ENCODE results near the gene PDZK1. TPM values are rescaled to one million over a fixed set of nuclear protein-coding genes. Genes with fewer than 3 reads are reported as not detected.
"Not testable (repeated sequence)": the region's sequence is repeated elsewhere in the genome, so short reads cannot be mapped to it uniquely, and the experiment has no call there.

The PDZK1 gene
- total RNA-seq, 1 donor from 2014 or later = 0.41 TPM

DNA sequence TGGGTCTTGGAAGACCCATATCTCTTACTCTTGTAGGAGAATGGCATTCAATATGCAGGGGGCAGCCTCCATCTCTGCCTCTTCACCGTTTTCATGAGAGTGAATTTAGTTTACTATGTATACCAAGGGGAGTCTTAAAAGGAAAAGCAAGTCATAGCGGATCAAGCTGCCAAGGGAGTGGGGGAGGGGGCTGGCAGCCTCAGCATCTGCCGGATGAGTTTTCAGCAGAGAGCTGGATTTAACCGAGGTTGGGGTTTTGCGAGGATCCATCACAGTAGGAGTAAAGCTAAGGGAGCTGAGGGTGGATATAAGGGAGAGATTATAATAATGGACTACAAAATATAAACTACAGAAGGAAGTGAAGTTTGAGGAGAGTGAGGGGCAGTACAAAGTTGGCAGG lies 22.0 kb upstream of the PDZK1 start:
- no peak overlapping the region for H3K4me3 Mint-ChIP-seq (ENCODE audit: unreplicated experiment)
- H3K4me1 Mint-ChIP-seq (ENCODE audit: unreplicated experiment) = peaks cover 15% of the 10 kb centered on the region
- no peak for DNase-seq (ENCODE audit: low spot score)
- H3K27me3 Mint-ChIP-seq (ENCODE audit: unreplicated experiment) = peaks cover 2% of the 10 kb centered on the region
- TF ChIP-seq, protein P1, sequence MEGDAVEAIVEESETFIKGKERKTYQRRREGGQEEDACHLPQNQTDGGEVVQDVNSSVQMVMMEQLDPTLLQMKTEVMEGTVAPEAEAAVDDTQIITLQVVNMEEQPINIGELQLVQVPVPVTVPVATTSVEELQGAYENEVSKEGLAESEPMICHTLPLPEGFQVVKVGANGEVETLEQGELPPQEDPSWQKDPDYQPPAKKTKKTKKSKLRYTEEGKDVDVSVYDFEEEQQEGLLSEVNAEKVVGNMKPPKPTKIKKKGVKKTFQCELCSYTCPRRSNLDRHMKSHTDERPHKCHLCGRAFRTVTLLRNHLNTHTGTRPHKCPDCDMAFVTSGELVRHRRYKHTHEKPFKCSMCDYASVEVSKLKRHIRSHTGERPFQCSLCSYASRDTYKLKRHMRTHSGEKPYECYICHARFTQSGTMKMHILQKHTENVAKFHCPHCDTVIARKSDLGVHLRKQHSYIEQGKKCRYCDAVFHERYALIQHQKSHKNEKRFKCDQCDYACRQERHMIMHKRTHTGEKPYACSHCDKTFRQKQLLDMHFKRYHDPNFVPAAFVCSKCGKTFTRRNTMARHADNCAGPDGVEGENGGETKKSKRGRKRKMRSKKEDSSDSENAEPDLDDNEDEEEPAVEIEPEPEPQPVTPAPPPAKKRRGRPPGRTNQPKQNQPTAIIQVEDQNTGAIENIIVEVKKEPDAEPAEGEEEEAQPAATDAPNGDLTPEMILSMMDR (IDR thresholded peaks at IDR 0.05; ENCODE audit: unreplicated experiment) = no peak
- no peaks in the 10 kb centered on the region for H3K9me3 Mint-ChIP-seq (ENCODE audit: unreplicated experiment)
- H3K27ac Mint-ChIP-seq (ENCODE audit: unreplicated experiment) = no peak overlapping the region
- no peaks in the 10 kb centered on the region for H3K36me3 Mint-ChIP-seq (ENCODE audit: low read depth, unreplicated experiment)

DNA sequence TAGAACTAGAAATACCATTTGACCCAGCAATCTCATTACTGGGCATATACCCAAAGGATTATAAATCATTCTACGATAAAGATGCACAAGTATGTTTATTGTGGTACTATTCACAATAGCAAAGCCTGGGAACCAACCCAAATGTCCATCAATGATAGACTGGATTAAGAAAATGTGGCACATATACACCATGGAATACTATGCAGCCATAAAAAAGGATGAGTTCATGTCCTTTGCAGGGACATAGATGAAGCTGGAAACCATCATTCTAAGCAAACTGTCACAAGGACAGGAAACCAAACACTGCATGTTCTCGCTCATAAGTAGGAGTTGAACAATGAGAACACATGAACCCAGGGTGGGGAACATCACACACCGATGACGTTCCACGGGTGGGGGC lies 19.0 kb upstream of the PDZK1 start:
- peaks cover 10% of the 10 kb centered on the region for H3K4me1 Mint-ChIP-seq (ENCODE audit: unreplicated experiment)
- H3K36me3 Mint-ChIP-seq (ENCODE audit: low read depth, unreplicated experiment); H3K27me3 Mint-ChIP-seq (ENCODE audit: unreplicated experiment); H3K9me3 Mint-ChIP-seq (ENCODE audit: unreplicated experiment); H3K4me3 Mint-ChIP-seq (ENCODE audit: unreplicated experiment); DNase-seq (ENCODE audit: low spot score); H3K27ac Mint-ChIP-seq (ENCODE audit: unreplicated experiment): not testable (repeated sequence)

DNA sequence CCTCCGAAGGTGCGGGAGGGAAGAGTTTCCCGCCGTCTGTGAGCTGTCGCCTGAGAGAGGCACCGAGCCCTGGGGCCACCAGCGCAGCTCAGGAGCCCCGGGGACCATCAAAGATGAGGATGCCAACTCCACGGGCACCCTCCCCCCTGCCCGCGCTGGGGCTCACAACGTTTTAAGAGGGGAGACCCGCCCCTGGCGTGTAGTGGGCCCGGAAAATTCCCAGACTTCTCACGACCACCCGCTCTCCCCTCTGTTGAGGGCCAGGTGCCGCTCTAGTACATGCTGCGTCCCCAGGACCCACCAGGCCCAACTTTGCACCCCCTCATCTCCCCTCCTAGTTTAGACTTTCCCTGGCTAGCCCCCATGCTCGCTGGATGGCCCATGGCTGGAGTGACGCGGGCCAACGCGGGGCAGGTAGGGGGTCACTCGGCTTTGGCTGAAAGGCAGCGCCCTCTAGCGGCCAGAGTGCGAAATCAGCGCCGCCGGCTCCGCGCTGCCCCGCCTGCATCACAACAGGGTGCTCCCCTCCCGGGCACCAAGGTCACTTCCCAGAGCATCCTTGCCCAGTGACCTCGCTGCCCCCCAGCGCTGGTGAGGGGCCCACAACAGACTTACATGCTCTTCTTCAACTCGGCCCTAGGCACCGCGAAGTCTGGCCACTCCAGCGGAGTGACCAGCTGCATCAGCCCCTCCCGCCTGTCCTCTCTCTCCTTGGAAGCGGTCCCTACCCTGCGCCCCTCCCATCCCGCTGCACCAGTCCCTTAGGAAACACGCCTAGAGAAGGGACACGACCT lies 13.9 kb upstream of the PDZK1 start:
- no peaks in the 10 kb centered on the region for H3K27me3 Mint-ChIP-seq (ENCODE audit: unreplicated experiment)
- TF ChIP-seq, protein P1 (IDR thresholded peaks at IDR 0.05; ENCODE audit: unreplicated experiment) = peak; percentile 98
- H3K9me3 Mint-ChIP-seq (ENCODE audit: unreplicated experiment) = no peaks in the 10 kb centered on the region
- H3K4me1 Mint-ChIP-seq (ENCODE audit: unreplicated experiment) = peaks cover 3% of the 10 kb centered on the region
- peak overlapping the region; percentile 64 for H3K4me3 Mint-ChIP-seq (ENCODE audit: unreplicated experiment)
- H3K27ac Mint-ChIP-seq (ENCODE audit: unreplicated experiment) = no peak overlapping the region
- H3K36me3 Mint-ChIP-seq (ENCODE audit: low read depth, unreplicated experiment) = no peaks in the 10 kb centered on the region
- peak; percentile 78 for DNase-seq (ENCODE audit: low spot score)

DNA sequence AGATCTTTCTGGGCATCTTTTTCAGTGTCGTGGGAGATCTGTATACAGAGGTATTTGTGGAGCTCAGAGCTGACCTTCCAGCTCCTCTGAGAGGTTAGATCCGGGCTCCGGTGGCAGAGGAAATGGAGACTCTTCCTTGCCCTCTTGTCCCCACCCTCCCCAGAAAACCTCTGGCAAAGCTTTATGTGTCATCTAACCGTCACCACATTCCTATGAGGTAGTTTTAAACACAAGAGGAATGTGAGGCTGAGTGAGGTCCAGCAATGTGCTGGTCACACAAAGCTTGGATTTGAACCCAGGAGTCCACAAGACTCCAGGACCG lies 13.3 kb upstream of the PDZK1 start:
- no peak for DNase-seq (ENCODE audit: low spot score)
- no peaks in the 10 kb centered on the region for H3K9me3 Mint-ChIP-seq (ENCODE audit: unreplicated experiment)
- no peak overlapping the region for H3K27ac Mint-ChIP-seq (ENCODE audit: unreplicated experiment)
- peaks cover 3% of the 10 kb centered on the region for H3K4me1 Mint-ChIP-seq (ENCODE audit: unreplicated experiment)
- no peaks in the 10 kb centered on the region for H3K36me3 Mint-ChIP-seq (ENCODE audit: low read depth, unreplicated experiment)
- H3K27me3 Mint-ChIP-seq (ENCODE audit: unreplicated experiment) = no peaks in the 10 kb centered on the region
- no peak overlapping the region for H3K4me3 Mint-ChIP-seq (ENCODE audit: unreplicated experiment)
- TF ChIP-seq, protein P1 (IDR thresholded peaks at IDR 0.05; ENCODE audit: unreplicated experiment) = no peak

DNA sequence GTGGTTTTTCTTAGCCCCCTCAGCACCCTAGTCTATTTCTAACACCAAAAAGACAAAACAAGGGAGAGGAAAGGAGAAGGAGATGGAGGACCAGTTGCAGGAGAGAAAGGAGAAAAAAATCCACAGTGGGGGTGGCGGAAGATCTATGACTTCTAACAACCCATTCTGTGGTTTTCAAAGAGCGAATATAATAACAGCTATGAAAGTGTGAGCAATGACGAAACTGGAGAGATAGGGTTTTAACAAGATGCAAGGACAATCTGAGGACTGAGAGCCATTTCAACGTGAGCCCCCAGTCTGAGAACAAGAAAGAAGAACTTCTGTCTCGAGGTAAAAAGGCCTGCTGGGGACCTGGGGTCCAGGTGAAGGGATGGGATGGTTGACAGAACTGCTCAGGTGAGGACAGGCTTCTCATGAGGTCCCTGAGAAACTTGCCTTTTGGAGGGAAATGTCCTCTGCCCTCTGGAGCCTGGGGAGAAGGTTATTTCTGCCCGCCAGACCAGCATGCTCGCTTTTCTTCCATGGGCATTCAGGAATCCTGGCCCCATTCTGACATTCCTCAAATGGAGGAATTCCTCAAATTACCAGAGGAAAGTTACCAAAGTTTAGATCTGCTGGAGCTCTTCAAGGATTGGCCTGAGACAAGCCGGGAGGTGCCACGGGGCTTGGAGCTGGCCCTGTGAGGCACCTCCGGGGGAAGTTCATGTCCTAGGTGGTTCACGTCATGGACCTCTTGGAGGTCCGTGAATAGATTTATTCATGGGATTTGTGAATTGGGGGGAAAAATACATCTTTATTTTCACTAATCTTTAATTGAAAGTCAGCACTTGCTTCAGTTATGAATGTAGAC lies 12.3 kb upstream of the PDZK1 start, which contains the start of gene CD160:
TSS of gene CD160 (plus strand) at position 270 of the 850 bp plus-strand sequence. CDS start 8,829 bp downstream, outside the sequence.
- no peak for DNase-seq (ENCODE audit: low spot score)
- H3K36me3 Mint-ChIP-seq (ENCODE audit: low read depth, unreplicated experiment) = no peaks in the 10 kb centered on the region
- H3K4me1 Mint-ChIP-seq (ENCODE audit: unreplicated experiment) = peaks cover 3% of the 10 kb centered on the region
- no peaks in the 10 kb centered on the region for H3K27me3 Mint-ChIP-seq (ENCODE audit: unreplicated experiment)
- TF ChIP-seq, protein P1 (IDR thresholded peaks at IDR 0.05; ENCODE audit: unreplicated experiment) = no peak
- no peak within 1 kb of the TSS for H3K27ac Mint-ChIP-seq (ENCODE audit: unreplicated experiment)
- H3K9me3 Mint-ChIP-seq (ENCODE audit: unreplicated experiment) = no peaks in the 10 kb centered on the region
- H3K4me3 Mint-ChIP-seq (ENCODE audit: unreplicated experiment) = no peak within 1 kb of the TSS

DNA sequence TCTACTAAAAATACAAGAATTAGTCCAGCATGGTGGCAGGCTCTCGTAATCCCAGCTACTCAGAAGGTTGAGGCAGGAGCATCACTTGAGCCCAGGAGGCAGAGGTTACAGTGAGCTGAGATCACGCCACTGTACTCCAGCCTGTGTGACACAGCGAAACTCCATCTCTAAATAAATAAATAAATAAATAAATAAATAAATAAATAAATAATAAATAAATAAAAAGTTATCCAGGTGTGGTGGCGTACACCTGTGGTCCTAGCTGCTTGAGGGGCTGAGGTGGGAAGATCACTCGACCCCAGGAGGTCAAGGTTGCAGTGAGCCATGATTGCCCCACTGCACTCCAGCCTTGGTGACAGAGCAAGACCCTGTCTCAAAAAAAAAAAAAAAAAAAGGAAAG lies 11.3 kb upstream of the PDZK1 start:
- H3K9me3 Mint-ChIP-seq (ENCODE audit: unreplicated experiment); H3K27me3 Mint-ChIP-seq (ENCODE audit: unreplicated experiment); H3K36me3 Mint-ChIP-seq (ENCODE audit: low read depth, unreplicated experiment); DNase-seq (ENCODE audit: low spot score); H3K27ac Mint-ChIP-seq (ENCODE audit: unreplicated experiment); H3K4me3 Mint-ChIP-seq (ENCODE audit: unreplicated experiment); H3K4me1 Mint-ChIP-seq (ENCODE audit: unreplicated experiment): not testable (repeated sequence)
